GM12874 (cell line): ENCODE data around the gene FAF1.

ENCODE experiments used
- CTCF ChIP-seq: IDR thresholded peaks from 2 replicates; pipeline ENCODE4 v1.5.1; 2011; ENCODE audit warnings: low read depth, mild to moderate bottlenecking, control low read depth, low read length, moderate library complexity; ENCODE audit not compliant: insufficient read depth

Gene FAF1

DNA sequence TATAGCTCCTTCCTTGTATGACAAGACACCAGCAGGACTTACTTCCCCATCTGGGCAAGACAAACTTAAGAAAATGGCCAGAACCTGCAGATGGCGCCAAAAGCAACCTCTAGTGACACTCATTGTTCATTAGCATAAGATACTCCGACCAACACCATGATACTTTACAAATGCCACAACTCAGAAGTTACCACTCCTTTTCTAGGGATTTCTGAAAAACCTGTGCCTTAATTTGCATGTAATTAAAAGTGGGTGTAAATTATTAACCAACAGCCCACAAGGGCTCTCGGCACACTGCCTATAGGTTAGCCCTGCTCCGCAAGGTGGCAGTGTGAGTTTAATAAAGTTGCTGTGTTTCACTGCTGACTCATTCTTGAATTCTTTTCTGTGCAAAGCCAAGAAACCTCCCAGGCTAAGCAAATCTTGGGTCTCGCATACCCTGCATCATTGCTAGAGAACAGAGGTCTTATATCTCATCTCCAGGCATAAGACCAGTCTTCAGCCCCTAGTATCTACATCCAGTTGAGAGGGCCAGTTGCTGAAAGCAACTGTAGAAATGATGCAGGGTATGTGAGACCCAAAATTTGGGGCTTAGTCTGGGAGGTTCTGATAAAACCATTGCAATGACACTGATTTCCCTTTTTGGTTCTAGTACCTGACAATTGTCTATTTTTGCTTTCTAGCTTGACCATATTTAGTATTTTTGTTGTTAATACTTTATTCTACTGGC lies 86.4 kb downstream of the FAF1 start:
- peak; percentile 66 for TF ChIP-seq CTCF

DNA sequence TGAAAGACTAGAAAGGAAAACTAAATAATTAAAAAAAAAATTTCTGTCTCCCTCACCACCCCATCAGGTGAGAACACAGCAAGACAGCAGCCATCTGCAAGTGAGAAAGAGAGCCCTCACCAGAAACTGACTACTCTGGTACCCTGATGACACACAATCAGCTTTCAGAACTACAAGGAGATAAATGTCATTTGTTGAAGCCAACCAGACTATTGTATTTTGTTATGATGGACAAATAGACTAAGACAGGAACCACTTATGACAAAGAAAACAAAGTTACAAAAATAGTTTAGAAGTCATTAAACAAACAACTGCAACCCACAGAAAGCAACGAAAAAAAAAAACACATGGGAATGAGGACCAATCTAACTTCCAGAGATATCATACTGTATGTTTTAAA lies 98.3 kb downstream of the FAF1 start:
- TF ChIP-seq CTCF: no peak

DNA sequence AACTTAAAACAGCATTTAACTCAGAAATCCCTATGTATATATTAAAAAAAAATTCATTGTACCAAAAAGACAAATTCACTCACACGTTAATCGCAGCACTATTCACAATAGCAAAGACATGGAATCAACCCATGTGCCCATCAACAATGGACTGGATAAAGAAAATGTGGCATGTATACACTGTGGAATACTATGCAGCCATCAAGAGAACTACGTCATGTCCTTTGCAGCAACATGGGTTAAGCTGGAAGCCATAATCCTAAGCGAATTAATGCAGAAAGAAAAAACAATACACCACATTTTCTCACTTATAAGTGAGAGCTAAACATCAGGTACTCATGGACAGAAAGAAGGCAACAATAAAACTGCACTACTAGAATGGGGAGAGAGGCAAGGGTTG lies 99.4 kb downstream of the FAF1 start:
- no peak for TF ChIP-seq CTCF

GRCh38 chr1:50860256-50860655 lies 99.8 kb downstream of the FAF1 start:
- TF ChIP-seq CTCF: no peak

DNA sequence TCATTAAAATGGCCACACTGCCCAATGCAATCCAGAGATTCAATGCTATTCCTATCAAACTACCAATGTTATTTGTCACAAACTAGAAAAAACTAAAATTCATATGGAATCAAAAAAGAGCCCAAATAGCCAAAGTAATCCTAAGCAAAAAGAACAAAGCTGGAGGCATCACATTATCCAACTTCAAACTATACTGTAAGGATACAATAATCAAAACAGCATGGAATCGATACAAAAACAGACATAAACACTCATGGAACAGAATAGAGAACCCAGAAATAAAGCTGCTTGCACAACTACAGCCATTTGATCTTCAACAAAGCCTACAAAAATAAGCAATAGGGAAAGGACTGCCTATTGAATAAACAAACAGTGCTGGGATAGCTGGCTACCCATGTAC lies 100.4 kb downstream of the FAF1 start:
- no peak for TF ChIP-seq CTCF

DNA sequence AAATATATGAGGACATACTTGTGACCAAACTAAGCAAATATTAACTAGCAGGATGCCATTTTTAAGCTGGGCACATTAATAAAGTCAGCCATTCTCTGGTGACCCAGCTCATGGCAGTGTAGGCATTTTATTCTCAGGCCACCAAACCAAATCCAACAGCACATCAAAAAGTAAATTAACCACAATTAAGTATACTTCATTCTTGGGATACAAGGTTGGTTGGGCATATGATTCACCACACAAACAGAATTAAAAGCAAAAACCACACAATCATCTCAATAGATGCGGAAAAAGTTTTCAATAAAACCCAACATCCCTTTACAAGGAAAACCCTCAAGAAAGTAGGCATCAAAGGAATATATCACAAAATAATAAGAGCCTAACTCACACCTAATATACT lies 101.3 kb downstream of the FAF1 start:
- no peak for TF ChIP-seq CTCF

DNA sequence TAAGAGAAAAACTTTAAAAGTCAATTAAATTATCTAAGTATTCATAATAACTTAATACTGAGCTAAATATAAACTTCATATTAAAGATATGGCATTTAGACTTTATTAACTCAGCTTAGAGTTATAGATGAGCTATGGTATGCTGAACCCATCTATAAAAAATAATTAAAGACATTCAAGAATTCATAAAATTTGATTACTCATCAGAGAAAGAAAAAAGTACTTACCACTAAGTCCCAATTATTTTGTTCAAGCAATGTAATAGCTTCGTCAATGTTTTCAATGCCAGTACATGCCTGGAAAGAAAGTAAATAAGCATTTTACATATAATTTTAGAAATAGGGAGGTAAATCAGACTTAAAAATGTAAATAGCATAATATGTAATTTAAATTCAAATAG lies 102.4 kb downstream of the FAF1 start:
- no peak for TF ChIP-seq CTCF
